GM19043 (cell line): Measurements from ENCODE around the gene CTU2.

Experiments
- ATAC-seq: cut with Tn5 transposase; IDR thresholded peaks from one replicate; pipeline ENCODE4 v1.9.1; 2021; ENCODE audit warnings: low read depth; ENCODE audit not compliant: unreplicated experiment

Gene CTU2

DNA sequence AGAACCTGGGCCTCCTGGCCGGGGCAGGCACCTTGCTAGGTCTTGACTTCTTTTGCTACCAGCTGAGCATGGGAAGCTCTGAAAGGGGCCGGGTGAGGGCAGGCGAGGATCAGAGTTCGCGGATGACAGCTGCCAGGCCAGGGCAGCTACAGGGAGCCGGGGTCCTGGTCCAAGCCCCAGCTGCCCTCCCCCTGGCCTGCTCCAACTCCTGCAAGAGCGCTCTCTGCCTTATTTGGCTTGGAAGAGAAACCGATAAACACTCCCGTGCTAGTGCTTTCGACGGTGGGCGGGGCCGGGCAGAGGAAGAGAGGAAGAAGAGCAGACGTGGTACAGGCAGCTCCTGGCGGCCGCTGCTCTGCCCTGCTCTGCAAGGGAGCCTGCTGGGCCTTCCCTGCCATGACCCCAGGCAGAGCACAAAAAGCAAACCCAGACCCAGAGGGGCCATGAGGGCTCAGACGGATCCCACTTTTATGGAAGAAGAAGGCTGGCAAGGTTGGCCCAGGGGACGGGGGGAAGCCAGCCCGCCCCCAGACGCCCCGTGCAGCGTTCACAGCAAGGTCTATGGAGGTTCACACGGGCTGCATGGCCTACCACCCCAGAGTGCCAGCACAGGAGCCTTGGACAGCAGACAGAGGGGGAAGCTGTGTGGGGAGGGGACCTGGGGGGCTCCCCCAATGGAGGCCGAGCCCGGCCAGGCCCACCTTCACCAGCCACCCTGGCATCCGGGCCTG is 53.1 kb downstream of the CTU2 start:
- no peak for ATAC-seq

DNA sequence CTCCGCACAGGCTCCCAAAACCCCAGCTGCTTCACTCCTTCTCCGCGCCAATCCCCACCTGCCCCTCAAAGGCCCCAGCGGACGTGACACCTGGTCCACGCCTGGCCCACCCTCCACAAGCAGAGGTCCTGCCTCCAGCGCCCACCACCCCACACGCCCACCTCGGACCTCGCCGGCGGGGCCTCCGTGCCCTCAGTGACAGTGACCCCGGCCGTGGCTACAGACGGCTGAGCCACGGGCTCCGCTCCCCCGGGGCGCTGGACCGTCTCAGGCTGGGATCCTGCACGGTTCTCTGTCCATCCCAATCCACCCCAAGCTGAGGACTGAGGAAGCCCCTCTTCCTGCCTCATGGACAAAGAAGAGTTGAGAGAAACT is 53.7 kb downstream of the CTU2 start:
- no peak for ATAC-seq

DNA sequence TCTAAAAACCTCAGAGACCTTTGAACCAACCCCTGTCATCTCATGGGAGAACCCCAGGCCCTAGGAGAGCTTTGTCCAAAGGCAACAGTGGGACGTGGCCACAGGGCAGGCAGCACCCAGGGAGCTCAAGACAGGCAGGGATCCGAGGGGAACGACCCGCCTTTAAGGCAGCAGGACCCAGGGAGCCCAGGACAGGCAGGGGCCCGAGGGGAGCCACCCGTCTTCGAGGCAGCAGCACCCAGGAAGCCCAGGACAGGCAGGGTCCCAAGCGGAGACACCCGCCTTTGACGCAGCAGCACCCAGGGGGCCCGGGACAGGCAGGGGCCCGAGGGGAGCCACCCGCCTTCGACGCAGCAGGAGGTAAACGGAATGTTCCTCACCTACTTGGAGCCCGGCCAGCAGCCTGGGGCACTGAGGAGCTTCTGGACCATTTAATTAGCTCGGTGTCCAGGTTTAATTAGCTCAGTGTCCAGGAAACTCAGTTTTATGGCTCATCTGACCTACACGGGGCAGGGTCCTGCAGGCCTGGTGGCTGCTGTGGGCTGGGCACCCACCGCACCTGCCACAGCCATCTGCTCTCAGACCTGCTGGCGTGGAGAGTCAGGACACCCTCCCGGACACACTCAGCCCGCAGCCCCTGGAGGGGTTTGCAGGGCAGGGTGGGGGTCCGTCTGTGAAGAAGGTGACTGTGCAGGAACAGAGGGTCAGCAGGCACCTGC is 54.3 kb downstream of the CTU2 start:
- no peak for ATAC-seq

DNA sequence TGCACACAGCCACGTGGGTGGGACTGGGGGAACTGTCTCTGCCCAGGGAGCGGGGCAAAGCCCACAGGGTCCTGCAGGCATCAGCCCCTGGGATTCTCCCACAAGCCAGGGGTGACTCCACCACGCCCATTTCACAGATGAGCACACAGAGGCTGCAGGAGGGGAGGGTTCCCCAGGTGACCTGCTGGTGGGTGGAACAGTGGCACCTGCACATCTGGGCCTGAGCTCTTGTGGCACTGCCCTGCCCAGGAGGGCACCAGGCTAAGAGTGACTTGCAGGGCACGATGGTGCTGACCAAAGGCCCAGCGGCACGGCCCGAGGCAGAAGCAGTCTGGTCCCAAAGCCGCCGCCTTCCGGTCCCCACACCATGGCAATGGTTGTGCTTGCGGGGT is 54.8 kb downstream of the CTU2 start:
- ATAC-seq: no peak

DNA sequence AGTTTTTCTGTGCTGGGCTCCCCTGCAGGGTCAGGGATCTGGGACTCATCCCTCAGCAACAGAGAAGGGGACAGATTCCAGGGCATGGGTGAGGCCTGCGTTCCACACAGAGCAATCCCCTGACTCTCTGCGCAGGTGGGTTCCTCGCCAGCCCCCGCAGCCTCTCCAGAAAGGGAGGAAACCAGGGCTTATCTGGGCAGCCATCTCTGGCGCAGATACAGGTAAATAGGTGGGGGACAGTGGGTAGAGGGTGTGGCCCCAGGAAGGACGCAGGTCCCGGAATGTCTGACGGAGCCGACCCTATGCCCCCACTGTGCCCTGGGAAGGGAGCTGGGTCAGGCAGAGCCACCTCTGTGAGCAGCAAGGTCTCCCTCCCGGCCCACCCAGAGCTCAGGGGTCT is 55.5 kb downstream of the CTU2 start:
- no peak for ATAC-seq

DNA sequence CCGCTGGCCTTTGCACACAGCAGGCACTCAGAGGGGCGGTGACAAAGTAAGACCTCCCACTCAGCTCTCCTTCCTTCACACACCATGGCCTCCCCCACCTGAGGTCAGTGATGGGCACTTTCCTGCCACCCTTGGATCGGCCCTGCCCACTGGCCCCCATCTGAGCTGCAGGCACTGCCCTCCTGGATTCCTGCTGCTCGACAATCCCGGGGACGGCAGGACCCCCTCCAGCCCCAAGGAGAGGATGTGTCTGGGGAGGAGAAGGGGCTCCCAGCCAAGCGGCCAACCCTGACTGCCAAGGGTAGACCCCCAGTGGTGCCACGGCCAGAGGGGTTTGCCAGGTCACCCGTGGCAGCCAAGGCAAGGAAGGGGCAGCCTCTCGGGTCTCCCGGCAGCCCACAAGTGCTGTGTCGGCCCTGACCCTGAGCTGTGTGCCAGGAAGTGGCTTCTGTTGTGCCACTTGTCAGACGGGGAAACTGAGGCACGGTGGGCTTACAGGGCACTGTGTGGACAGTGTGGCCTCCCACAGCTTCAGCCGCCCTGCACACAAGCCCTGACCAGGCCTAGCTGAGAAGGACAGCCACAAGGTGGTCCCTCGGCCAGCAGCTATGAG is 56.1 kb downstream of the CTU2 start:
- no peak for ATAC-seq

DNA sequence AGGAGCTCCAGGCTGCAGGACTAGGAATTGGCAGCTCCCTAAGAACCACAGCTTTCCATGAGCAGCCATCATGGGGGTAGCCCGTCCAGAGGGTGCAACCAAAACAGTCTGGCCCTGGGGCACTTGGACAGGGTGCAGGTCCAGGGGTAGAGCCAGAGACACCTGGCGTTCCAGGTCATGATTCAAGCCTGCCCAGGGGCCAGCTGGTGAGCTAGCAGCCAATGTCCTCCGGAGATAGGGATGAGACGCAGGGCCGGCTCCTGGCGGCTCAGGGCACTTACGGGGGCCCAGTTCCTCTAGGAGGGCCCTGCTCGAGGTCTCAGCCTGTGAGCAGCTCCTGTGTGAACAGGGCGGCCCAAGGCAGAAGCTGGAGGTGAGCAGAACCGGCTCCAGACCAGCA is 56.6 kb downstream of the CTU2 start:
- ATAC-seq: no peak

DNA sequence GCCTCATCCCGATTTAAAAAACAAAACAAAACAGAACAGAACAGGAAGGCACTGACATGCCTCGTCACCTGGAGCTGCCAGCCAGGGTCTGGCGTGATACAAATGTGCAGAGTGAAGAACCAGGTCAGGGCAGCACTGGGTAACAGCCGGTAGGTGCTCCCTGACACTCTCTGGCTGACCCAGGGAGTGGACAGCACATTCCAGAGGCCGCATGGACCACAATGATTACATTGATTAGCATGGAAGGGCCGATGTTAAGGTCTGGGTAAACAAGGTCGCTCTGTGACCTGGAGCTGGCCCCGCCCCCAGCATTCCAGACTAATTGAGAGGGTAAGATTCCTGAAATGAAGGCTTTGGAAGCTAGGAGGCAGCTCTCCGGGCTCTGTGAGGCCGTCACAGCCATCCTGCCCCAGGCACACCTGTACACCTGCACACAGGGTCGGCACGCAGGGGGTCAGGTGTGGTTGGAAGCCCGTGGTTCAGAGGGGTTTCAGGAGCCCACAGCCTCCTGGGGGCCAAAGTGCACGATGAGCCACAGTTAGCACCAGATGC is 57.3 kb downstream of the CTU2 start:
- ATAC-seq: no peak

DNA sequence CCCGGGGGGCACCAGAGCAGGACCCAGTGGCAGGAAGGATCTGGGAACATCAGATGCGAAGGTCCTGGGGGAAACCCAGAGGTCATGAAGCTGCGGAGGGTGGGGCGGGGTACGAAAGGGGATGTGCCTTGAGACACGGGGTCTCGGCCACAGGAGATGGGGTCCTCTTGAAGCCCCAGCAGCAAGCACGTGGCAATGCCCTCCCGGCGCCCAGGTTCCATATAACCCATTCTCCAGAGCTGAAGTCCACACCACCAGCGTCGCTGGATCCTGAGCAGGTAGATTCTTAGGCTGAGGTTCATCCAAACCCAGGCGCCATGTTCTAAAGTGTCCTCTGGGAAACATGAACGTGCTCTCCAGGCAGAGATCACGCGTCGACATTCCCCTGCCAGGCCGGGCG is 57.8 kb downstream of the CTU2 start:
- ATAC-seq: no peak

DNA sequence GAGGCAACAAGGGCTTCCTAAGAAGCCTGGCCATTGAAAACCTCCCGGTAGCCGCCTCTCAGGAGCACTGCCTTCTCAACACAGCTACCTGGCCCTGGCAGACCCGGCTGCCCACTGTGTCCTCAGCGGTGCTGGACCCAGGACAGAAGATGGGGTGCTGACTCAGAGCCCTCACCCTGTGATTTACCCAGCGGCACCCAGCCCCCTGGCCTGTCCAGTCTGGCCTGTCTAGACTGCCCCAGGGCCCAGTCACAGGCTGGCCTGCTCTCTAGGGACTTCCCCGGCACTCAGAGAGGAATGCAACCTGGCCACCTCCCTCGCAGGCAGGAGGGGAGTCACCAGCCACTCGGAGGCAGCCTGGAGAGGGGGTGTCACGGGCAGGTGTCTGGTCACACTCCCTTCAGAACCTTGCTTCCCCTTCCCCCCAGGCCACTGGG is 58.6 kb downstream of the CTU2 start:
- no peak for ATAC-seq
